ENCODE results near the gene SSTR4. TPM values are rescaled to one million over a fixed set of nuclear protein-coding genes. Genes with fewer than 3 reads are reported as not detected.

The SSTR4 gene
- total RNA-seq, 6 donors from 2014 or later, result 0.30 TPM; not detected in 5

DNA sequence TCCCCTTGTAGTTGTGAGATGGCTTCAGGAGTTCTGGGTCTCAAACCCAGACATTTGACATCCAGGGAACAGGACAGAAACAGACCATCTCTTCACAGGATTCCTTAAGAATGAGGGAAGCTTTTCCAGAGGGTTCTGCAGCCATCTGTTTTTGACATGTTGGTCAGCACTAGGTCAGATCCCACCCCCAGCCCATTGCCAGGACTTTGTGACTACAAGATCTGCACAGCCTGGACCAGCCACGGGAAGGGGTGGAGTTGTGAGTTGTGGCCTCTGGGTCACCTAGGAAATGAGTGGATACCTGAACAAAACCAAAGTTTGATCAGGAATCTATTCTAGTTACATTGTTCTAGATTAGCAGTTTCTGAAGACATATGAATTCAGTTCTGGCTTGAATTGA is 39.2 kb upstream of the SSTR4 start:
- WGBS, 2 donors, result 63% methylated on average over 1 of the region's 1 CpG
- ATAC-seq (ENCODE audit: low FRiP score in 2 of 2) (no peak), DNase-seq (no peak)
- no peaks in the 10 kb centered on the region for H3K36me3 ChIP-seq
- TF ChIP-seq EP300 (IDR thresholded peaks at IDR 0.05) (no peak), POLR2AphosphoS5 (IDR thresholded peaks at IDR 0.05) (no peak), POLR2A (IDR thresholded peaks at IDR 0.05) (no peak)
- TF ChIP-seq, protein P1, sequence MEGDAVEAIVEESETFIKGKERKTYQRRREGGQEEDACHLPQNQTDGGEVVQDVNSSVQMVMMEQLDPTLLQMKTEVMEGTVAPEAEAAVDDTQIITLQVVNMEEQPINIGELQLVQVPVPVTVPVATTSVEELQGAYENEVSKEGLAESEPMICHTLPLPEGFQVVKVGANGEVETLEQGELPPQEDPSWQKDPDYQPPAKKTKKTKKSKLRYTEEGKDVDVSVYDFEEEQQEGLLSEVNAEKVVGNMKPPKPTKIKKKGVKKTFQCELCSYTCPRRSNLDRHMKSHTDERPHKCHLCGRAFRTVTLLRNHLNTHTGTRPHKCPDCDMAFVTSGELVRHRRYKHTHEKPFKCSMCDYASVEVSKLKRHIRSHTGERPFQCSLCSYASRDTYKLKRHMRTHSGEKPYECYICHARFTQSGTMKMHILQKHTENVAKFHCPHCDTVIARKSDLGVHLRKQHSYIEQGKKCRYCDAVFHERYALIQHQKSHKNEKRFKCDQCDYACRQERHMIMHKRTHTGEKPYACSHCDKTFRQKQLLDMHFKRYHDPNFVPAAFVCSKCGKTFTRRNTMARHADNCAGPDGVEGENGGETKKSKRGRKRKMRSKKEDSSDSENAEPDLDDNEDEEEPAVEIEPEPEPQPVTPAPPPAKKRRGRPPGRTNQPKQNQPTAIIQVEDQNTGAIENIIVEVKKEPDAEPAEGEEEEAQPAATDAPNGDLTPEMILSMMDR (IDR thresholded peaks at IDR 0.05), result no peak
- H3K27me3 ChIP-seq, result no peaks in the 10 kb centered on the region
- peaks cover 0 to 11% (median 0%) of the 10 kb centered on the region in 4 donors for H3K4me1 ChIP-seq
- peaks cover 0 to 5% (median 0%) of the 10 kb centered on the region in 4 donors for H3K9me3 ChIP-seq
- H3K4me3 ChIP-seq, result no peak overlapping the region
- no peak overlapping the region for H3K27ac ChIP-seq

GRCh38 chr20:22998476-22998875 is 36.6 kb upstream of the SSTR4 start:
- no peak for ATAC-seq (ENCODE audit: low FRiP score in 2 of 2)
- 89 to 94% methylated on average over 2 of the region's 2 CpGs for WGBS, 2 donors
- H3K9me3 ChIP-seq, result no peaks in the 10 kb centered on the region
- H3K4me3 ChIP-seq, result no peak overlapping the region
- H3K27ac ChIP-seq, result no peak overlapping the region
- H3K4me1 ChIP-seq, result peaks cover 0 to 11% (median 0%) of the 10 kb centered on the region in 4 donors
- no peaks in the 10 kb centered on the region for H3K36me3 ChIP-seq
- no peaks in the 10 kb centered on the region for H3K27me3 ChIP-seq
- DNase-seq, result no peak
- TF ChIP-seq POLR2AphosphoS5 (IDR thresholded peaks at IDR 0.05) (no peak), EP300 (IDR thresholded peaks at IDR 0.05) (no peak), POLR2A (IDR thresholded peaks at IDR 0.05) (no peak)
- TF ChIP-seq, protein P1 (IDR thresholded peaks at IDR 0.05), result no peak

DNA sequence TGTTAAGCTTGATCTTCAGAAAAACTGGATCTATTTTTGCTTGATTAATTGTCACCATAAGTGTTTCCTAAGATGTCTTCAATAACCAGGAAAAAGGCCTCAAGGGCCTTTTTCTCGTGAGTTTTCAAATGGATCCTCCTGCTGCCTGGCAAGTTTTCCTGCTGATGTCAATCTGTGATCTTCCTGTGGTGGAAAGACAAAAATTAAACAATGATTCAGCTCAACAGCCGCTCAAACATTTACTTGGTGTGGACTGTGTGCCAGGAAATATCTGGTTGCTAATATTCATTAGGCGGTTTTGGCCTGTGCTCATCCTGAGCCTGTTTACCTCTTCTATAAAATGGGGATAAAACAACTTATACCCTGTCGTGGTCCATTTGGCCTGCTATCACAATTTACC is 35.4 kb upstream of the SSTR4 start:
- DNase-seq, result no peak
- Histone ChIP-seq H3K4me1 (peaks cover 0 to 11% (median 0%) of the 10 kb centered on the region in 4 donors), H3K36me3 (no peaks in the 10 kb centered on the region), H3K27ac (peak overlapping the region; percentile 16 to 67 (median 36)), H3K27me3 (no peaks in the 10 kb centered on the region), H3K9me3 (no peaks in the 10 kb centered on the region), H3K4me3 (no peak overlapping the region)
- WGBS, 2 donors, result 53 to 60% methylated on average over 4 of the region's 4 CpGs
- ATAC-seq (ENCODE audit: low FRiP score in 2 of 2), result no peak
- no peak for TF ChIP-seq EP300 (IDR thresholded peaks at IDR 0.05)
- TF ChIP-seq POLR2AphosphoS5 (IDR thresholded peaks at IDR 0.05), result no peak
- TF ChIP-seq POLR2A (IDR thresholded peaks at IDR 0.05), result no peak
- TF ChIP-seq, protein P1 (IDR thresholded peaks at IDR 0.05), result no peak

DNA sequence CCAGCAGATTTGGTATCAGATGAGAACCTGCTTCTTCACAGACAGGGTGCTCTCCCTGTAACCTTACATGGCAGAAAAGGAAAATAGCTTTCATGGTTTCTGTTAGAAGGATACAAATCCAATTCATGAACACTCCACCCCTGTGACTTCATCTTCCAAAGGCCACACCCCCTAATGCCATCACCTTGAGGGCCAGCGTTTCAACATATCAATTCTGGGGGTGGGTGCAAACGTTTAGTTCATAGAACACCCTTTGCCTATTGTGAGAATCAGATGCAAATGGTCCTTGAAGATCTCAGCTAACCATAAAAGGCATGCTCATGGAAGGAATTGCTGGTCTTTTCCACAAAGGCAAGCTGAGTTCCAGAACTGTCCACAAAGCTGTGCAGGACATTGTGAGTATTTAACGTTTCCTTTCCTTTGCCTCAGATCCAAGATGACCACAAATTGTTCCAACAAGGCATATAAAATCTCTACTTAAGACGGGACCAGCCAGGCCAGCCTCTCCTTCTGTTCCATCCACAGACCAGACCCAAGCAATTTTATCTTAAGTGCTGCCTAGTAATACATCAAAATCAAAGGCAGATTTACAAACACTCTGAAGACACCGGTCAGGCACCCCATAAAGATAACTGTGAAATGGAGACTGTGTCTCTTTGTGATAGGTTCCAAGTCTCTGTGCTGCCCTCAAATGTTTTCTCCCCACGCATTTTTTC is 34.7 kb upstream of the SSTR4 start:
- no peak for TF ChIP-seq POLR2A (IDR thresholded peaks at IDR 0.05)
- no peak for TF ChIP-seq EP300 (IDR thresholded peaks at IDR 0.05)
- TF ChIP-seq POLR2AphosphoS5 (IDR thresholded peaks at IDR 0.05), result no peak
- TF ChIP-seq, protein P1 (IDR thresholded peaks at IDR 0.05), result no peak
- H3K4me1 ChIP-seq, result peaks cover 0 to 11% (median 0%) of the 10 kb centered on the region in 4 donors
- no peaks in the 10 kb centered on the region for H3K36me3 ChIP-seq
- H3K27me3 ChIP-seq, result no peaks in the 10 kb centered on the region
- DNase-seq (no peak), ATAC-seq (ENCODE audit: low FRiP score in 2 of 2) (no peak)
- H3K4me3 ChIP-seq, result no peak overlapping the region
- WGBS, 2 donors, result 55 to 58% methylated on average over 6 of the region's 6 CpGs
- peak overlapping the region; percentile 16 to 67 (median 36) for H3K27ac ChIP-seq
- H3K9me3 ChIP-seq, result no peaks in the 10 kb centered on the region

DNA sequence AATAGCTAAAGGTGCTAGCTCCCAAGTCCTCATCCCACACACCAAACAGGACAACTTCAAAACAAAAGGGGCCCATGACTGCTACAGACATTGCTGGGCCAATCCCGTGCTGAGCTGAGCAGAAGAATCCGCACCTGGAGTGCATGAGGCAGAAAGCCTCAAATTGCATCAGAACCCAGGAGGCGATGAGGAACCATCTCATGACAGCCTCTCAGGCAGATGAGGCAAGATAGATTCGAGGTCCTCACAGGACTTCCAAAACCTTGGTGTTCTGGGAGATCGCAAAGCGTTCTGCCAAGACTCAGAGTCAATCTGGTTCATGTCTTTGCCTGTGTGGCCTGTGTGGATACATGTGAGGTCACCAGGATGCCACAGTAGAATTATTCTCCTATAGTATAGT is 32.8 kb upstream of the SSTR4 start:
- no peaks in the 10 kb centered on the region for H3K9me3 ChIP-seq
- ATAC-seq (ENCODE audit: low FRiP score in 2 of 2) (no peak), DNase-seq (no peak)
- H3K27ac ChIP-seq, result no peak overlapping the region
- TF ChIP-seq EP300 (IDR thresholded peaks at IDR 0.05) (no peak), POLR2A (IDR thresholded peaks at IDR 0.05) (no peak), POLR2AphosphoS5 (IDR thresholded peaks at IDR 0.05) (no peak)
- TF ChIP-seq, protein P1 (IDR thresholded peaks at IDR 0.05), result no peak
- H3K27me3 ChIP-seq, result no peaks in the 10 kb centered on the region
- no peaks in the 10 kb centered on the region for H3K36me3 ChIP-seq
- no peak overlapping the region for H3K4me3 ChIP-seq
- WGBS, 2 donors, result 85 to 88% methylated on average over 6 of the region's 6 CpGs
- H3K4me1 ChIP-seq, result peaks cover 0 to 11% (median 0%) of the 10 kb centered on the region in 4 donors

Measured in upper lobe of left lung (tissue), 6 donors.